Loucy (cell line): Measurements from ENCODE around the gene ARMC9.

Experiments
- H2AFZ ChIP-seq: fragments of 200-600 bp; sonication (generic); 2 replicates; pipeline ENCODE4 v1.6.0; 2016; ENCODE audit warnings: antibody characterized with exemption, mild to moderate bottlenecking, low read length, moderate library complexity
- H3F3A ChIP-seq: fragments of 200-600 bp; 2 replicates; pipeline ENCODE4 v1.6.0; 2016; ENCODE audit warnings: antibody characterized with exemption, low read depth, mild to moderate bottlenecking
- H3K27me3 ChIP-seq: fragments of 200-600 bp; sonication (generic); 2 replicates; pipeline ENCODE4 v1.6.1; 2014; ENCODE audit warnings: low read length, mild to moderate bottlenecking; ENCODE audit not compliant: insufficient read depth, poor library complexity, severe bottlenecking
- H3K36me3 ChIP-seq: fragments of 200-600 bp; sonication (generic); 2 replicates; pipeline ENCODE4 v1.6.1; 2016; ENCODE audit warnings: low read length; ENCODE audit not compliant: insufficient read depth
- H3K4me1 ChIP-seq: fragments of 200-600 bp; sonication (generic); 2 replicates; pipeline ENCODE4 v1.5.1; 2014; ENCODE audit warnings: low read length, mild to moderate bottlenecking; ENCODE audit not compliant: insufficient read depth, poor library complexity, severe bottlenecking
- H3K4me2 ChIP-seq: fragments of 200-600 bp; sonication (generic); 2 replicates; pipeline ENCODE4 v1.6.0; 2014; ENCODE audit warnings: antibody characterized with exemption, low read length, low read depth, mild to moderate bottlenecking; ENCODE audit not compliant: poor library complexity, severe bottlenecking
- H3K4me3 ChIP-seq: fragments of 200-600 bp; sonication (generic); 2 replicates; pipeline ENCODE4 v1.5.1; 2014; ENCODE audit warnings: low read length, mild to moderate bottlenecking, mixed read lengths; ENCODE audit not compliant: poor library complexity, severe bottlenecking
- H3K79me2 ChIP-seq: fragments of 200-600 bp; sonication (generic); 2 replicates; pipeline ENCODE4 v1.6.1; 2014; ENCODE audit warnings: low read length; ENCODE audit not compliant: insufficient read depth
- H3K9ac ChIP-seq: fragments of 200-600 bp; sonication (generic); 2 replicates; pipeline ENCODE4 v1.6.0; 2014; ENCODE audit warnings: mild to moderate bottlenecking, low read depth, low read length, moderate library complexity; ENCODE audit not compliant: poor library complexity, severe bottlenecking
- H3K9me2 ChIP-seq: fragments of 200-600 bp; sonication (generic); replicated peaks from 2 replicates; pipeline ENCODE4 v1.6.1; 2016; ENCODE audit warnings: low read depth, low read length, mixed read lengths
- H3K9me3 ChIP-seq: fragments of 200-600 bp; sonication (generic); 2 replicates; pipeline ENCODE4 v1.6.1; 2014; ENCODE audit warnings: mild to moderate bottlenecking, antibody characterized with exemption, low read length, low read depth; ENCODE audit not compliant: insufficient read depth
- H4K20me1 ChIP-seq: fragments of 200-600 bp; sonication (generic); 2 replicates; pipeline ENCODE4 v1.6.0; 2014; ENCODE audit warnings: antibody characterized with exemption, low read length, mild to moderate bottlenecking; ENCODE audit not compliant: insufficient read depth, poor library complexity, severe bottlenecking
- EZH2phosphoT487 ChIP-seq: fragments of 200-600 bp; IDR thresholded peaks from 2 replicates; pipeline ENCODE4 v1.6.1; 2018; ENCODE audit warnings: antibody characterized with exemption, mild to moderate bottlenecking, moderate library complexity, borderline replicate concordance
- TF ChIP-seq, protein P1 (sequence below): fragments of 200-600 bp; sonication (generic); conservative IDR thresholded peaks from 2 replicates; pipeline ENCODE4 v1.5.1; 2014; ENCODE audit warnings: mild to moderate bottlenecking, antibody characterized with exemption, low read length

ARMC9 gene

DNA sequence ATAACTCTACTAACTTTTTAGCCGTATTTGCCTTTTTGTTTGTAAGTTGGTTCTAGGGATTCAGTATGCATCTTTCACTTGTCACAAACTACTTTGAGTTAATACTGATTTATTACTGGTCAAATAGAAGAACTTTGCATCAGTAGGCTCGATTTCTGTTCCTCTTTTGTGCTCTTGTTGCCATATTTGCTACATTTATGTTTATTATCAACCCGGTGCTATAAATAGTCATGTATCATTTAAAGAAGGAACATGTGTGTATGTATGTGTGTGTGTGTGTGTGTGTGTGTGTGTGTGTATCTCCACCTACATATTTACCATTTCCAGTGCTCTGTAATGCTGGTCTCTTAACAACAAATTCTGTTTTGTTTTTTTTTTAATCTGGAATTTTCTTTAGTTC, 117.5 kb downstream of the ARMC9 start:
- no peaks in the 10 kb centered on the region for H3F3A ChIP-seq
- H2AFZ ChIP-seq = no peak overlapping the region
- H3K4me3 ChIP-seq = no peak overlapping the region
- no peaks in the 10 kb centered on the region for H3K9me2 ChIP-seq
- no peak for TF ChIP-seq EZH2phosphoT487
- TF ChIP-seq, protein P1, sequence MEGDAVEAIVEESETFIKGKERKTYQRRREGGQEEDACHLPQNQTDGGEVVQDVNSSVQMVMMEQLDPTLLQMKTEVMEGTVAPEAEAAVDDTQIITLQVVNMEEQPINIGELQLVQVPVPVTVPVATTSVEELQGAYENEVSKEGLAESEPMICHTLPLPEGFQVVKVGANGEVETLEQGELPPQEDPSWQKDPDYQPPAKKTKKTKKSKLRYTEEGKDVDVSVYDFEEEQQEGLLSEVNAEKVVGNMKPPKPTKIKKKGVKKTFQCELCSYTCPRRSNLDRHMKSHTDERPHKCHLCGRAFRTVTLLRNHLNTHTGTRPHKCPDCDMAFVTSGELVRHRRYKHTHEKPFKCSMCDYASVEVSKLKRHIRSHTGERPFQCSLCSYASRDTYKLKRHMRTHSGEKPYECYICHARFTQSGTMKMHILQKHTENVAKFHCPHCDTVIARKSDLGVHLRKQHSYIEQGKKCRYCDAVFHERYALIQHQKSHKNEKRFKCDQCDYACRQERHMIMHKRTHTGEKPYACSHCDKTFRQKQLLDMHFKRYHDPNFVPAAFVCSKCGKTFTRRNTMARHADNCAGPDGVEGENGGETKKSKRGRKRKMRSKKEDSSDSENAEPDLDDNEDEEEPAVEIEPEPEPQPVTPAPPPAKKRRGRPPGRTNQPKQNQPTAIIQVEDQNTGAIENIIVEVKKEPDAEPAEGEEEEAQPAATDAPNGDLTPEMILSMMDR = no peak
- no peak overlapping the region for H3K9ac ChIP-seq
- no peaks in the 10 kb centered on the region for H4K20me1 ChIP-seq
- peaks cover 11% of the 10 kb centered on the region for H3K4me1 ChIP-seq
- H3K79me2 ChIP-seq = no peaks in the 10 kb centered on the region
- peaks cover 5% of the 10 kb centered on the region for H3K9me3 ChIP-seq
- no peak overlapping the region for H3K4me2 ChIP-seq
- H3K27me3 ChIP-seq = no peaks in the 10 kb centered on the region
- H3K36me3 ChIP-seq = no peaks in the 10 kb centered on the region

DNA sequence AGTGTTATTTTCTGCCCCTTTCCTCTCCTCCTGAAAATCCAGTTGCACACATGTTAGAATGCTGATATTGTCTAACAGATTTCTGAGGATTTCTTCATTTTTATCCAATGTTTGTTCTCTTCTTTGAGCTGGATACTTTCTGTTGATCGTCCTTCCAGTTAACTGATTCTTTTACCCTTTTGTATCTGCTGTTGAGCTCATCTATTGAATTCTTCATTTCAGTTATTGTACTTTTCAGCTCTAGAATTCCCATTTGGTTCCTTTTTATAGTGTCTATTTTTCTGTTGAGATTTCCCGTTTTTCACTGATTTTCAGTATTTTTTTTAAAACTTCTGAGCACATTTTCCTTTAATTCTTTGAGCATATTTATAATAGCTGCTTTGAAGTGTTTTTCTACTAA, 119.1 kb downstream of the ARMC9 start:
- H3F3A ChIP-seq = no peaks in the 10 kb centered on the region
- no peaks in the 10 kb centered on the region for H3K36me3 ChIP-seq
- no peak overlapping the region for H2AFZ ChIP-seq
- peaks cover 11% of the 10 kb centered on the region for H3K4me1 ChIP-seq
- H3K9me2 ChIP-seq = no peaks in the 10 kb centered on the region
- H3K9ac ChIP-seq = no peak overlapping the region
- H3K4me3 ChIP-seq = no peak overlapping the region
- H3K79me2 ChIP-seq = no peaks in the 10 kb centered on the region
- H4K20me1 ChIP-seq = no peaks in the 10 kb centered on the region
- peaks cover 5% of the 10 kb centered on the region for H3K9me3 ChIP-seq
- TF ChIP-seq EZH2phosphoT487 = no peak
- TF ChIP-seq, protein P1 = no peak
- no peaks in the 10 kb centered on the region for H3K27me3 ChIP-seq
- no peak overlapping the region for H3K4me2 ChIP-seq

DNA sequence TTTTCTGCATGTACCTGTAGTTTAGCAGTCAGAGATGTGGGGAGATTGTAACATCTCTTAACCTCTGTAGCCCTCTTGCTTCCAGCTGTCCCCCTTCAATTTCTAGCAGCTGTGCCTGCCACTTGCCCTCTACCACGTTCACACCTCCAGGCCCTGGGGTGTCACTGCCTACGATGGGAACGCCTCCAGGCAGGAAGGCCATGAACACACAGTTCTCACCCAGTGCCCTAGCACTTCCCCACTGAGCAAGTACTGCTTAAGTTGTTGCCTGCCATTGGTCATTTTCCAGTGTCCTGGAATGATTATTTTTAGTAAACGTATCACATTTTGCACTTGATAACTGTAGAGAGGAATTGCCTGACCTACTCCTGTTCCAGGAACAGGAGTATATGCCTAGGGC, 120.0 kb downstream of the ARMC9 start:
- Histone ChIP-seq H3K27me3 (no peaks in the 10 kb centered on the region), H3K4me2 (no peak overlapping the region), H3K79me2 (no peaks in the 10 kb centered on the region), H3K4me1 (peaks cover 11% of the 10 kb centered on the region), H3K9me2 (no peaks in the 10 kb centered on the region), H3K4me3 (no peak overlapping the region), H3F3A (no peaks in the 10 kb centered on the region), H4K20me1 (no peaks in the 10 kb centered on the region), H3K9me3 (peaks cover 5% of the 10 kb centered on the region), H3K36me3 (no peaks in the 10 kb centered on the region), H3K9ac (no peak overlapping the region), H2AFZ (no peak overlapping the region)
- TF ChIP-seq, protein P1 = no peak
- no peak for TF ChIP-seq EZH2phosphoT487
